ENCODE data around the gene RAP1GAP. TPM values are rescaled to one million over a fixed set of nuclear protein-coding genes. Genes with fewer than 3 reads are reported as not detected.
A peak's percentile ranks its signal among the peaks of the same experiment; 100 is the strongest.

Gene RAP1GAP
- total and polyA plus RNA-seq, 9 of the 15 experiments (the other 6 are each of a cell fraction or from before 2014, with no cell fraction given): 0.29 to 30.2 (median 19.2) TPM

DNA sequence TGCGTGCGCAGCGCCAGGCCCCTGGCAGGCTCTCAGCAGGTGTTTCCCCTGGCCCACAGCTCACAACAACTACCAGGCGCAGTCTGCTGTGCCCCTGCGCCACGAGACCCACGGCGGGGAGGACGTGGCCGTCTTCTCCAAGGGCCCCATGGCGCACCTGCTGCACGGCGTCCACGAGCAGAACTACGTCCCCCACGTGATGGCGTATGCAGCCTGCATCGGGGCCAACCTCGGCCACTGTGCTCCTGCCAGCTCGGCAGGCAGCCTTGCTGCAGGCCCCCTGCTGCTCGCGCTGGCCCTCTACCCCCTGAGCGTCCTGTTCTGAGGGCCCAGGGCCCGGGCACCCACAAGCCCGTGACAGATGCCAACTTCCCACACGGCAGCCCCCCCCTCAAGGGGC, 91.8 kb downstream of the RAP1GAP start (continued):
- TF ChIP-seq CTCF (IDR thresholded peaks at IDR 0.05 in 2 of 3, conservative IDR thresholded peaks at IDR 0.05 in 1 of 3; ENCODE audit: insufficient read depth in 2 of 3, low read depth in 1 of 3, low read length in 3 of 3): 0 out of 6 replicates have a peak, but pooled peaks of 2 of the 3 experiments have one; percentile 2 to 3
- peak; percentile 50 for TF ChIP-seq USF2 (CRISPR knock-in tag; IDR thresholded peaks at IDR 0.05)
- TF ChIP-seq, protein P1, sequence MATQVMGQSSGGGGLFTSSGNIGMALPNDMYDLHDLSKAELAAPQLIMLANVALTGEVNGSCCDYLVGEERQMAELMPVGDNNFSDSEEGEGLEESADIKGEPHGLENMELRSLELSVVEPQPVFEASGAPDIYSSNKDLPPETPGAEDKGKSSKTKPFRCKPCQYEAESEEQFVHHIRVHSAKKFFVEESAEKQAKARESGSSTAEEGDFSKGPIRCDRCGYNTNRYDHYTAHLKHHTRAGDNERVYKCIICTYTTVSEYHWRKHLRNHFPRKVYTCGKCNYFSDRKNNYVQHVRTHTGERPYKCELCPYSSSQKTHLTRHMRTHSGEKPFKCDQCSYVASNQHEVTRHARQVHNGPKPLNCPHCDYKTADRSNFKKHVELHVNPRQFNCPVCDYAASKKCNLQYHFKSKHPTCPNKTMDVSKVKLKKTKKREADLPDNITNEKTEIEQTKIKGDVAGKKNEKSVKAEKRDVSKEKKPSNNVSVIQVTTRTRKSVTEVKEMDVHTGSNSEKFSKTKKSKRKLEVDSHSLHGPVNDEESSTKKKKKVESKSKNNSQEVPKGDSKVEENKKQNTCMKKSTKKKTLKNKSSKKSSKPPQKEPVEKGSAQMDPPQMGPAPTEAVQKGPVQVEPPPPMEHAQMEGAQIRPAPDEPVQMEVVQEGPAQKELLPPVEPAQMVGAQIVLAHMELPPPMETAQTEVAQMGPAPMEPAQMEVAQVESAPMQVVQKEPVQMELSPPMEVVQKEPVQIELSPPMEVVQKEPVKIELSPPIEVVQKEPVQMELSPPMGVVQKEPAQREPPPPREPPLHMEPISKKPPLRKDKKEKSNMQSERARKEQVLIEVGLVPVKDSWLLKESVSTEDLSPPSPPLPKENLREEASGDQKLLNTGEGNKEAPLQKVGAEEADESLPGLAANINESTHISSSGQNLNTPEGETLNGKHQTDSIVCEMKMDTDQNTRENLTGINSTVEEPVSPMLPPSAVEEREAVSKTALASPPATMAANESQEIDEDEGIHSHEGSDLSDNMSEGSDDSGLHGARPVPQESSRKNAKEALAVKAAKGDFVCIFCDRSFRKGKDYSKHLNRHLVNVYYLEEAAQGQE (IDR thresholded peaks at IDR 0.05; ENCODE audit: borderline replicate concordance): peak; percentile 23; the same call in 1 of the 2 replicates
- TF ChIP-seq, protein P1 (CRISPR knock-in tag; IDR thresholded peaks at IDR 0.05; ENCODE audit: low read depth): no peak
- TF ChIP-seq MAX (CRISPR knock-in tag; IDR thresholded peaks at IDR 0.05): peak; percentile 65

Data from K562 (cell line).